ENCODE data around the gene BTBD9.
"Not testable (repeated sequence)": the region's sequence is repeated elsewhere in the genome, so short reads cannot be mapped to it uniquely, and the experiment has no call there.

Gene BTBD9

GRCh38 chr6:38648629-38649028, 8.9 kb upstream of the BTBD9 start:
- DNase-seq, result no peak

GRCh38 chr6:38646166-38646878, 6.6 kb upstream of the BTBD9 start:
- no peak for DNase-seq

GRCh38 chr6:38644951-38645350, 5.2 kb upstream of the BTBD9 start:
- DNase-seq, result no peak

- no peak for DNase-seq
Measured at GRCh38 chr6:38640216-38640909, 634 bp upstream of the BTBD9 start.

GRCh38 chr6:38638941-38639497, 710 bp downstream of the BTBD9 start:
- no peak for DNase-seq

GRCh38 chr6:38637756-38638155, 2.0 kb downstream of the BTBD9 start:
- no peak for DNase-seq

- no peak for DNase-seq
Measured at GRCh38 chr6:38636027-38636426, 3.7 kb downstream of the BTBD9 start.

GRCh38 chr6:38634518-38634917, 5.2 kb downstream of the BTBD9 start:
- no peak for DNase-seq

GRCh38 chr6:38632490-38632889, 7.2 kb downstream of the BTBD9 start:
- no peak for DNase-seq

GRCh38 chr6:38631186-38631783, 8.4 kb downstream of the BTBD9 start:
- DNase-seq, result no peak

GRCh38 chr6:38625217-38625616, 14.5 kb downstream of the BTBD9 start:
- DNase-seq, result no peak

GRCh38 chr6:38619342-38619741, 20.4 kb downstream of the BTBD9 start:
- DNase-seq, result not testable (repeated sequence)

- not testable (repeated sequence) for DNase-seq
Measured at GRCh38 chr6:38618301-38618700, 21.4 kb downstream of the BTBD9 start.

GRCh38 chr6:38617856-38618255, 21.9 kb downstream of the BTBD9 start:
- no peak for DNase-seq

GRCh38 chr6:38612143-38612965, 27.4 kb downstream of the BTBD9 start:
- DNase-seq, result no peak

- no peak for DNase-seq
Measured at GRCh38 chr6:38610050-38610625, 29.6 kb downstream of the BTBD9 start.

- no peak for DNase-seq
Measured at GRCh38 chr6:38604700-38605099, 35.0 kb downstream of the BTBD9 start.

- DNase-seq, result no peak
Measured at GRCh38 chr6:38603966-38604365, 35.8 kb downstream of the BTBD9 start.

- no peak for DNase-seq
Measured at GRCh38 chr6:38603496-38603895, 36.2 kb downstream of the BTBD9 start.

- DNase-seq, result no peak
Measured at GRCh38 chr6:38599966-38600550, 39.7 kb downstream of the BTBD9 start.

- no peak for DNase-seq
Measured at GRCh38 chr6:38599261-38599660, 40.5 kb downstream of the BTBD9 start.

GRCh38 chr6:38593998-38594665, 45.6 kb downstream of the BTBD9 start:
- no peak for DNase-seq

Data from NCI-H774 (cell line).